Activated gamma-delta T cell (primary cell): ENCODE data around the gene CYP2A6.
"Not testable (repeated sequence)": the region's sequence is repeated elsewhere in the genome, so short reads cannot be mapped to it uniquely, and the experiment has no call there.

Experiments used
- DNase-seq: peaks from one replicate; lab custom pipeline; 2025; lab: John Stamatoyannopoulos, UW

The CYP2A6 gene

DNA sequence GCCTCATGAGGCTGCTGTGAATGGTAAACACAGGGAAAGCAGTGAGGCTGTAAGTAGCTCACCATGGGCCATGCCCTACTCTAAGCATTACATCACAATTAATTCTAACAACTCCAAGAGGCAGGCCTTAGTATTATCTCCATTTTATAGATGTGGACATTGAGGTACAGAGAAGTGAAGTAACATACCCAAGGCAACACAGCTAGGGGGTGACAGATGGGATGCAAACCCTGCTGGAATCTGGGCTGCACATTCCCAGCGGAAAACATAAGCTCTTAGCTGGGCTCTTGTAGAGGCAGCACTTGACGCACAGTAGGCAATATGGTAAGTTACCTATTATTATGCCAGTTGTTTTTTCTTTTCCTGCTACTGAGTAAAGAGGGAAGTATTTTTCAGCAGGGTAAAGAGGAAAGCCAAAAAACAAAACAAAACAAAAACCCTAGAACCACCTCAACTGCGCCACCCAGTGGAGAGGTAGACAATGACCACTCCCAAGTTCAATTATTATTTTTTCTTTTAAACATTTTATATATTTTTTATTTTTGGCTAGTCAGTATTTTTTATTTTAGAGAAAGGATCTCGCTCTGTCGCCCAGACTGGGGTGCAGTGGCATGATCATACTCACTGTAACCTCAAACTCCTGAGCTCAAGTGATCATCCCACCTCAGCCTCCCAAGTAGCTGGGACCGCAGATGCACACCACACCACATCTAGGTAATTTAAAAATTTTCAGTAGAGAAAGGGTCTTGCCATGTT is 30.6 kb downstream of the CYP2A6 start:
- not testable (repeated sequence) for DNase-seq

DNA sequence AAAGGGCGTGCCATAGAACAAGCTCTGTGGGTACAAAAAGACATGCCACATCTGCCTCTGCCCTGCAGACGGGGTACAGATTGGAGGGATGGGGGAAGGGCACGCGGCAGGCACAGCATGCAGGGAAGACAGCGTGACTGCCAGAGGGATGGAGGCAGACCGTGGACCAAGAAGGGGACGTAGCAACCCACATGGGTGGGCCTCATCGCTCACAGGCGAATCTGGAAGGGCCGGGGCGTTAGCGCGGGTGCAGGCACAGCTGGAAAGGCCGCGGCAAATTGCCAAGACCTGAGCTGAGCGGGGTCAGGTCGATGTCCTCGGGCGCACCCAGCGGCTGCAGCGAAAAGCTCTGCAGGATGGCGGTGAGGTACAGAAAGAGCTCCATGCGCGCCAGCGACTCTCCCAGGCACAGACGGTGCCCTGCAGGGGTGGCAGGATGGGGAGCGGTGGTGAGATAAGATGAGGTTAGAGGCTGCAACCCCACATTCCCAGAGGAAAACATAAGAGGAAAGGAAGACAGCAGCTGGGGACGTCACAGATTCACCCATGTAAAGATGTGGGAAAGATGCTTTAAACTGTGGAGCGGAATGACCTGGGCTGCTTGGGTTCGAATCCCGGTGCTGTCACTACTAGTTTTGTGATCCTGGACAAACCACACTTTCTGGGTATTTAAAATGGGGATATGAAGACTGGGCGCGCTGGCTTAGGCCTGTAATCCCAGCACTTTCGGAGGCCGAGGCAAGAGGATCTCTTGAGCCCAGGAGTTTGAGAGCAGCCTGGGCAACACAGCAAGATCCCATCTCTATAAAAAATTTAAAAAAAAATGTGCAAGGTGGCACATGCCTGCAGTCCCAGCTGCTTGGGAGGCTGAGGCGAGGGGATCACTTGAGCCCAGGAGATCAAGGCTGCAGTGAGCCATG is 31.5 kb downstream of the CYP2A6 start:
- peak; percentile 62 for DNase-seq

DNA sequence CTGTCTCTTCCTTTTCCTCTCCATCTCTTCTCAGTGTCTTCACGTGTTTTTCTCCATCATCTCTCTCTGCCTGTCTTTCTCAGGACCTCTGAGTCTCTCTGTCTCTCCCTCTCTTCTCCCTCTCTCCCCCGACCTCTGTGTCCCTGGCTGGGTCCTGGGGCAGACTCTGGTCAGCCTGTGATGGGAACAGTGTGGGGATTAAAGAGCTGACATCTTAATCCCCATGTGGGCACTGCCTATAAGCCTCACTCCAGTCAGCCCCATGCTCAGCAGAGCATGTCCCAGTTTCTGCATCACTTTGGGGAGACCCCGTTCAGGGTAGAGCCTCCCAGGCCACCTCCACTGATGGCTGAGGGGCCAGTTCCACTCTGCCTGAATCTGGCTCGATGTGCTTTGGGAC is 35.0 kb downstream of the CYP2A6 start:
- no peak for DNase-seq

DNA sequence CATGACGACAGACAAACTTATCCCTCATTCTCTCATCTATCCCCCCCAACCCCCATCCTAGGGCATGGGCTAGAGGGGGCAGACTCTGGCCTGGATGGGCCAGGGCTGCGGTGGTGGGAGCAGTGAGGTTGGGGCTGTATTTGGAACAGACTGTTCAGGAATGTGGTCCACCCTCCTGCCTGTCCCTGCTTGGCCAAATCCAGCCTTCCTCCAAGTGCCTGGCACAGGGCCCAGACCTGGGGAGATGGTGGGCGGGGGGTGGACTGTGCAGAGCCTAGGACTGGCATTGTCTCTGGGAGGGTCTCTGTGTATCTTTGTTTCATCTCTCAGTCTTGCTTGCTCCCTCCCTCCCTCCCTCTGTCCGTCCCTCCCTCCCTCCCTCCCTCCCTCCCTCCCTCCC is 37.1 kb downstream of the CYP2A6 start:
- no peak for DNase-seq

DNA sequence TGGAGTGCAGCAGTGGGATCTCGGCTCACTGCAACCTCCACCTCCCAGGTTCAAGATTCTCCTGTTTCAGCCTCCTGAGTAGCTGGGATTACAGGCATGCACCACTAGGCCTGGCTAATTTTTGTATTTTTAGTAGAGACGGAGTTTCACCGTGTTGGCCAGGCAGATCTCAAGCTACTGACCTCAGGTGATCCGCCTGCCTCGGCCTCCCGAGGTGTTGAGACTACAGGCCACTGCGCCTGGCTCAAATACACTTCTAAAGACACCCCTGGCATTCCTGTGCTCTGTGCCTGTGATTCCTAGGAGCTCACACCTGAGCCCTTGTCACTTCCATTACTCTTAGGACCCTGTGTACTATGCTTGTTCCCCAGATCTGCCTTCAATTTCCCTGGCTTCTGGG is 37.7 kb downstream of the CYP2A6 start:
- not testable (repeated sequence) for DNase-seq

DNA sequence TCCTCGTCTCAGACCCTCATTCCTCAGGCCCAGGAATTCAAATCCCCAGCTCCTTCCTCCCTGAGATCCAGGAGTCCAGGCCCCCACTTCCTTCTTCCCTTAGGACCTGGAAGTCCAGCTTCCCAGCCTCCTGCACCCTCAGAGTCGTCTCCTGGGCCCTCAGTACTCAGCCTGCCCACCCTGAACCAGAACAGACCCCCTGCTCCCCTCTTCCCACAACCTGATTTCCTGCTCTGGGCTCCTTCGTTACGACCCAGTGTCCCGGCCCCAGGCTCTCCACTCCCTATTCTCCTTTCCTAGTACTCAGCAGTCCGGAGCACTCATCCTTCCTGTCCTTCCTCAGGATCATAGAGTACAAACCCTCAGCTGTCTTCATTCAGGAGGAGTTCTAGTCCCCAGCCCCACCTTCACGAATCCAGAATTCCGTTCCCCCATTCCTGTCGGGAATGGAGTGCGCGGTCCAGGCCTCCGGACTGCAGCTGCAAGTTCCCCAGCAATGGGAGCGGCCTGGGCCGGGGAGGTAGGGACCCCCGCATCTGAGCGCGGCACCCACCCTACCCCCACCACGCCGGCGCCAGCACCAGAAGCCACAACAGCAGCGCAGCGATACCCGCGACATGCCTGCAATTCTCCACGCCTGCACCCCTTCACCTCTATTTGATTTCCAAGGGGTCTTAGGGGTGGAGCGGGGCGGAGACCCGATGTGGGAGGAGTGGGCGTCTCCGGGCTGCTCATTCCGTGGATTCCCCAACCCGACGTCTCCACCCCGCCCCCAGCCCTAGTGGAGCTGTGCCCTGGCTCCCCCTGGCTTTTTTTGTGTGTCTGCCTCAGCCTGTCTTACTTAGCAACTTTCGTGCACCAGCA is 38.5 kb downstream of the CYP2A6 start:
- no peak for DNase-seq

DNA sequence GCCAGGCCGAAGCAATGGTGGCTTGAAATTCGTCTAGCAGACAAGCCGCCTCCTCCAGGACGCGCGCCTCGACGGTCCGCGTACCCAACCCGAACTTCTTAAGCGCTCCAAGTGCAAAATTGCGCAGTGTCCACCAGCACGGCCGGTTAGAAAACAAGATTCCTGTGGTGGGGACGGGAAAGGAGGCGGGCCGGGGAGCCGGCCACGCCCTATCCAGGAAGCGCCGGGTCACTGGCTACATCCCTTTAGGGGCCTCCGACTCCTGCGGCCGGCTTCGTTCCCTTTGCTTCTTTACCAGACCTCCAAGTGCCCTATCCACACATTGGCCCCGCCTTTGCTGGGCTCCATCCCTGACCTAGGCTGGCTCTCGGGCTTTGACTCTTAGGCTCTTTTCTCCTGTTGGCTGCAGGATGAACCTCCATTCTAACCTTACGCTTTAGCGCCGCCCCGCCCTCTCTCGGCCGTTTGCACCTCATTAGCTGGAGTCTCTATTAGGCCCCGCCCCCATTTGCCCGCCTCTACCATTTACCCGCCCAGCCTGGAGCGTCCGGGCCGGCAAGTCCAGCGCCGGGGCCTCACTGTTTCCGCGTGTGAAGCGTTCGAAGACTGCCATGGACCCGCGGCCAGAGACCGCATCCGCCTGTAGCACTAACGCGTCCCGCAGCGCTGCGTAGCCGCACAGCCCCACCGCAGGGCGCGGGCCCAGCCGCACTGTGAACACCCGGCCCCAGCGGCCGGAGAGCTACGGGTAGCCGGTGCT is 39.4 kb downstream of the CYP2A6 start:
- peak; percentile 42 for DNase-seq

DNA sequence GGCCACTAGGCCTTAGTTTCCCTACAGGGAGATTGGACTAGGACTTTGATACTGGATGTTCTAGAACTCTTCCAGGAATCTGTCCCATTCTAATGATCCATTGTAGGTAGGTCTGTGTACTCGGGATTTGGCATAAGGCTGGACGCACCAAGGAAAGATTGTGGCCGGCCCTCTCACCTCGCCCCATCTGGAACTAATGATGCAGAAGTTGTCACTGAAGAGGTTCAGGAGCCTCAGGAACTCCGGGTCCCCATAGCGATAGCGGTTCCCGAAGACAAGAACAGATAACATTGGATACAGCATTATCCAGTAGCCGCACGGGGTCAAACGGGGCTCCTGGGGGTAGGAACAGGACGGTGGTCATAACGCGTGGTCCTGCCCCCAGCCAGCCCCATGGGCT is 40.1 kb downstream of the CYP2A6 start:
- no peak for DNase-seq

DNA sequence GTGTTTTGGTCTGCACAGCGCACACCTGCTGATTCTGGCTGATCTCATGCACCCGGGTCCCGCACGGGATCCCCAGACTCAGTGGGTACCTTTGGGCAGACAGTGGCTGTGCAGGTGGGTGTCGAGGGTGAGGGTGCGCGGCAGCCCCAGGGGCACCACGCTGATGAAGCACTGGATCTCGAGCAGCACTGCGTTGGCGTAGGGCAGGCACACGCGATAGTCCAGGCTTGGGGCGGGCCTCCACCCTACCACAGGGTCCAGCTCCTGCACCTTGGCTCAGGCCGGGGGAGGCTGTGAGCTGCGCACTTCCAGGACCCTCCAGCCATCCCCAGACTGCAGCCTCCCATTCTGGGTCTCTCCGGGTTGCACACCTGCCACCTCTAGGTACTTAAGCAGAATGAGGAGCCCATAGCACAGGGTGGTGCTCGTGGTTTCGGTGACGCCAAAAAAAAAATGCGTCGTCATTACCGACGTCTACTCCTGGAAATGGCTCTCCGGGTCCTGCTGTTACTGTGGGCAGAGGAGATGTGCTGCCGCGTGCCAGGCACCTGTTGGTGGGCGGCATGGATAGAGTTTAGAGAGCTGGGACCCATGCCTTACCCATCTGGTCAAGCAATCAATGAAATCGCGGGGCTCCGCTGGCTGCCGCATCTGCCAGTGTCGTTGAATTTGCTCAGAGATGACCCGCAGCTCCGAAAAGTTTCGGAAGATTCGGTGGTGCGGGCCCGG is 40.7 kb downstream of the CYP2A6 start:
- DNase-seq = no peak

DNA sequence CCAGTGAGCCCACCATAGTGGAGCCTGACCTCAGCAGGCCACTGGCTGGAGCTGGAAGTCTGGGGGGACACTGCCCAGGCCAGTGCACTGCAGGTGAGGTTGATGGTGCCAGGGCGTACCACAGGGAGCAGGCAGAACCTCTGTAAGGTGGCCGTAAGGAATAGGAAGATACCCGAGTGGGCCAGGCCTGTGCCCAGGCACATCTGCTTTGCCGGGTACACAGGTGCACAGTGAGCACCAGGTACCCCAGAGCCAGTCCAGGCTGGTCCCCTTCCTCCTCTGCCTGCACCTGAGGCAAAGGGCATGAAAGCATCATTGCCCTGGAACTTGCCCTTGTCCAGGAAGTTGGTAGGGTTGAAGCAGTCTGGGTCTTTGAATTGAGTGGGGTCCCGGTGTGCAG is 41.8 kb downstream of the CYP2A6 start:
- DNase-seq = no peak

DNA sequence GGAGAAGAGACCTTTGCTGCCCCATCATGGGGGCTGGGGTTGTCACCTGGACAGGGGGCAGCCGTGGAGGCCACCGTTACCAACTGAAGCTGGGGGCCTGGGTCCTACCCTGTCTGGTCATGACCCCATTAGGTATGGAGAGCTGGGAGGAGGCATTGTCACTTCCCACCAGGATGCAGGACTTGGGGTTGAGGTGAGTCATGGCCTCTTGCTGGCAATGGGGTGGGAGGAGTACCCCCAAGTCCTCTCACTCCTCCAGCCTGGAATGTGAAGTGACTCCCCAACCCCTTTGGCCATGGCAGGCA is 42.3 kb downstream of the CYP2A6 start:
- no peak for DNase-seq

DNA sequence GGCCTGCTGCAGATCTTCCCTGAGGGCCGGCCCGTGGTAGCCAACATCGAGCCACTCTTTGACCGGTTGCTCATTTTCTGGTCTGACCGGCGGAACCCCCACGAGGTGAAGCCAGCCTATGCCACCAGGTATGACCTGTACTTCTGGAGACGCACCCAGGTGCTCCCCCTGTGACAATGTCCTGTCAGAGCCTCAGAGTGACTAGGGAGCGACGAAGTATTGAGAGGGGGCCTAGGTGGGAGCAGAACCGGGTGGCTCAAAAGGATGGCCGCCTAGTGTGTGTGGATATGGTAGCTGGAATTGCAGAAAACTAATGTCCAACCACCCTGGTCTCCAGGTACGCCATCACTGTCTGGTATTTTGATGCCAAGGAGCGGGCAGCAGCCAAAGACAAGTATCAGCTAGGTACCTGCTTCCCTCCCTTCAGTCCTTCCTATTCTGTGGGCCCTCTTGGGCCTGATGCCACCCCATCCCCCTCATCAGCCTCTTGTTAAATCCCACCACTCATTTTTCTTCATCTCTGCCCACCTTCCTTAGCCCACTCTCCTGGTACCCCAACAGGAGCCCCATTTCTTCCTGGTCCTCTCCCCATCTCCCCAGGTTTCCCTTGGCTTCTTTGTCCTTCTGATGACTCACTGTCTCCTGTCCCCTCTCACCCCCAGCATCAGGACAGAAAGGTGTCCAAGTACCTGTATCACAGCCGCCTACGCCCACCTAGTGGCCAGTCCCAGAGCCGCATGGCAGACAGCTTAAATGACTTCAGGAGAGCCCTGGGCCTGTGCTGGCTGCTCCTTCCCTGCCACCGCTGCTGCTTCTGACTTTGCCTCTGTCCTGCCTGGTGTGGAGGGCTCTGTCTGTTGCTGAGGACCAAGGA is 42.9 kb downstream of the CYP2A6 start:
- no peak for DNase-seq

DNA sequence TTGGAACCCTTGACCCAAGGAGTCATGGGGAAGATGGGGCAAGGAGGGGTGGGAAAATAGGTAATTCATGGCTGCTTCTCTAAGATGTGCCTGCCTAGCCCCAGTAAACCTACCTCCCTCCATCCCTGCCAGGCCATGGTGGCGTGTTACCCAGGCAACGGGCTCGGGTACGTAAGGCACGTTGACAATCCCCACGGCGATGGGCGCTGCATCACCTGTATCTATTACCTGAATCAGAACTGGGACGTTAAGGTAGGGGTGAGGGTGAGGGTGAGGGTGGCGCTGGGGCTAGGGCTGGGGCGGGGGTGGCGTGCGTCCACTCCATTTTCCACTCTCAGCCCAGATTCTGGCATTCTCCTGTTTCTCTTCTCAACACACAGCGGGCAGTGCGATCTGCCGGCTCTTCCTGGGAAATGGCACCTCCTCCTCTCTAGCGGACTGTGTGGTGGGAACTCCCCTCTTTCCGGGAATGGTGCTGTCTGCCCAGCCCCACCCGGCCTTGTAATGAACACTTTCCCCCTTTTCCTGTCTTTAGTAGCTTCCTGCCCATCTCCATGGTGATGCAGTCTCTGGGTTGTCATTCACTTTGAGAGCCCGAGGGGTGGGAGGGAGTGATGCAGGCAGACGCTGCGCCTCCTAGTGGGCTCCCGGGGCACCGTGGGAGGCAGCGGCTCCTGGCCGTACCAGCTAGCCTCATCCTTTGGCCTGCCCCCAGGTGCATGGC is 43.7 kb downstream of the CYP2A6 start:
- DNase-seq = peak; percentile 42

DNA sequence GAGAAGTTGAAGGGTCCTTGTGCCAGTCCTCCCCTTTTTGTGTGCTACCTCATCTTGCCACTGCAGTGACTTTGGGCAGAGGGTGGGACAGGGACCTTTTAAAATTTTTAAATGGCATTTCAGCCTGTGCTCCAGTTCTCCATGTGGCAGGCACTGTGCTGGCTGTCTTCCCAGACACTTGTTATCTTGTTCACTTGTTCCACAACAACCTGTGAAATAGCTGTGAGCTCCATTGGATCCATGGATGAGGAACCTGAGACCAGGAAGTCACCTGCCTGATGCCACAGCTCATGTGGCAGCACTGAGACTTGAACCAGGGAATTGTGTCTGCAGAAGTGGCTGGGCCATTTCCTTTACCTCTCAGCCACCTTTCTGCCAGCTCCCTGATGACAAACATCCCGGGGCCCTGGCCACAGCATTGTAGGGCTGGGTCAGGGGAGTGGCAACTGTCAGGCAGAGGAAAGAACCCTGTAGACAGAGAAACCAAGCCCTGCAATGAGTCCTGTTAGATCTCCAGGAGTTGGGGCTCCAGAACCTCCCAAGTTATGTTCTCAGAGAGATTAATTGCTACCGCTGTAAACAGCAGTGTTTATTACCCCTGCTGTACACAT is 44.9 kb downstream of the CYP2A6 start:
- DNase-seq = no peak

DNA sequence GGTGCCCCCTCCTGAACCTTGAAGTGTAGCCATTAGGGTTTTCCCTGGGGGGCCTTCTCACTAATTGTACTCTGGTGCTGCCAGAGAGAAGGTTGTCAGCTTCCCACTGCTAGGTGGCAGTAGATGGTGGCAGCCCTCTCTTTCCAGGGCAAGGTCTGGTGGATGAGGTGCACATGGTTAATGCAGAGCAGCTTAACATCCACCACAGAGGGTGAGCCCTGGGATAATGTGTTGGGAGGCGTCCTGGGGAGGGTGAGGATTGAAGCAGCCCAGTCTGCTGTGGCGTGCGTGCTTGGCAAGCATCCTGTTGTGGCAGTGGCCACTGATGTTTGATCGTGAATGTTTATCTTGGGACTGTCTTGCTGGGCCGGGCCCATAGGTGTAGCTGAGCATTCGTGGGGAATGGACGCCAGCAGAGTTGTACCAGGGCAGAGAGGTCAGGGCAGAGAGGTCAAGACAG is 45.4 kb downstream of the CYP2A6 start:
- no peak for DNase-seq

DNA sequence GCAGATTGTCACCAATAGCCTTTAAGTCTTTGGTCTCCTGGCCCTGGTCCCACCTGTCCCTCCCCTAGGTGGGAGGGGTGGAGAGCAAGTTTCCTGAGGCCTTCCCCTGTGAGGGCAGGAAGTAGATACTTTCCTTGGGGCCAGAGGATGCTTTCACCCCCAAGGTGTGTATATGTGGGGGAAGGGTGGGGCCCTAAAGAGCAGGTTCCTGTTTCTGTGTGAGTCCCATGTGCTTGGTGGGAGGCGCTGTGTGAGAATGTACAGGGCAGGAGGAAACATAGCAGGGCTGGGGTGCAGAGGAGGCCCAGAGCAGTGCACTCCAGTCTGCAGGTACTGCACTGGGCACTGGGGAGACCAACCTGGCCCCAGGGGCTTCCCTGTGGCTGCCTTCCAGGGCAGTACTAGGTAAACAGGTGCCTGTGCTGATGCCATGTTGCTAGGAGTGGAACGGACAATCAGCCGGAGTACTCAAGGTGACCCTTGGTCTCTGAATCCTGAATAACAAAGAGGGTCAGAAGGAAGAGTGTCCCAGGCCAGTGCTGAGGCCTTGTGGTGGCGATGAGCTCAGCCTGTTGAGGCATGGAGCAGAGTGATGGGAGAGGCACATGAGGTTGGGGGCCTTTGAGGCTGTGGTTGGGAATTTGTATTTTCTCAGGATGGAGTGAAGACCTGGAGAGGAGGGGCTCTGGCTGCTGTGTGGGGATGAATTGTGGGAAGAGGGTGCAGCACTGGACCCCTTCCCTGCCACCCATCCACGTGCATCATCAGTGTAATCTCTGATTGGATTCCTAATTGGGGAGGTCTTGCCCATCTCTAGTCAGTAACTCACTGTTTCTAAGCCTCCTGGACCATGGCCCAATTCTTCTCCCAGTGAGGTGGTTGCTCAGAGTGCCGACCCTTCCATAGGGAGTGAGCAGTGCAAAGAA is 46.1 kb downstream of the CYP2A6 start:
- DNase-seq = no peak

DNA sequence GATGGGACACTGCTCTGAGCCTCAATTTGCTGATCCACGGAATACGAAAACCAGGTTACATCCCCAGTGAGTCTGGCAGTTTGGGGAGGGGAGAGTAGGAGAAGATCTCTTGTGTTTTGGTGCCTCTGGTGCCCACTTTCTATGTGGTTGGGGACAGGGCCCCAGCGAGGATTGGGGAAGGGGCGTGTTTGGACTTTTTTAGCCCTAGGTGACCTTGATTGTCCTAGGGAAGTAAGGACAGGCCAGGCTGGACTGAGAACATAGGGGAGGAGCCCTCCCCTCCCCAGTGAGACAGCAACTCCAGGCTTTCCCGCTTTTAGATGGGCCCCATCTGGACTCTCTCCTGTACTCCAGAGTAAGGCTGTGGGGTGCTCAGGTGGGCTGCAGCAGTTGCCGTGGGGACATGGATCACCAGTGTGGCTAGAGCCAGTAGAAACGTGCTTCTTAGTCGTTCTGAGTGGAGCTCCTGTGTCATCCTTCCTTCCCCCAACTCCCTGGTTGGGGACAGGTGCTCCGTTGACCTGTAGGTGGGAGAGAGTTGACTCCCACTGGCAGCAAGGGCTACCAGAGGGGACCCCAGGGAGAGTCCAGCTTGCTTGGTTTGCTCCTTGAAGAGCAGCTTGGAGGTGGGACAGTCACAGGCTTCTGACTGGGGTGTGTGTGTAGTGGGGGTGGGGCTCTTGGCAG is 46.9 kb downstream of the CYP2A6 start:
- DNase-seq = no peak
